Measurements from ENCODE around the gene FBXO46.

- TF ChIP-seq CTCF (IDR thresholded peaks at IDR 0.05) (no peak), POLR2A (IDR thresholded peaks at IDR 0.05) (no peak)
These were observed 53.8 kb downstream of the FBXO46 start for GRCh38 chr19:45676851-45677263.

All from thyroid gland (tissue), 4 donors.